ENCODE measurements around the gene ATG10. TPM values are rescaled to one million over a fixed set of nuclear protein-coding genes. Genes with fewer than 3 reads are reported as not detected.

ATG10 gene
- total and polyA plus RNA-seq, 7 donors: 4.2 to 7.4 (median 6.0) TPM

DNA sequence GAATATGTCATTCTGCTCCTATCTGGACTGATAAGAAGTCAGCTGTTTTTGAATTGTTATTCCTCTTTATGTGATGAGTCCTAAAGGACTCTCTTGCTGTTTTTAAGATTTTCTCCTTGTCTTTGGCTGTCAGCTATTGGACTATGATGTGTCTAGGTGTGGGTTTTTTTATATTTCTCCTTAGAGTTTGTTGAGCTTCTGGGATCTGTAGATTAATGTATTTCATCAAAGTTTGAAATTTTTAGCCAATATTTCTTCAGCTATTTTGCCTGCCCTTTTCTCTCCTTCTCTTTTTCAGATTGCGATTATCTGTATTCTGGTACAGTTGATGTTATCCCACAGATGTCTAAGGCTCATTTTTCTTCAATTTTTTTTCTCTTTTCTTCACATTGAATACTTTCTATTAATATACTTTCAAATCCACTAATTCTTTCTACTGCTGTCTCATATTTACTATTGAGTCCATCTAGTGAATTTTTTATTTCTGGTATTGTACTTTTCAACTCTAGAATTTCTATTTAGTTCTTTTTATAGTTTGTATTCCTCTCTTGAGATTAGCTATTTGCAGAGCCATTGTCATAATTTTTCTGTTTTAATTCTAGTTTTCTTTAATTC, 275.2 kb downstream of the ATG10 start:
- no peak for ATAC-seq
- DNase-seq: no peak
- TF ChIP-seq, protein P1, sequence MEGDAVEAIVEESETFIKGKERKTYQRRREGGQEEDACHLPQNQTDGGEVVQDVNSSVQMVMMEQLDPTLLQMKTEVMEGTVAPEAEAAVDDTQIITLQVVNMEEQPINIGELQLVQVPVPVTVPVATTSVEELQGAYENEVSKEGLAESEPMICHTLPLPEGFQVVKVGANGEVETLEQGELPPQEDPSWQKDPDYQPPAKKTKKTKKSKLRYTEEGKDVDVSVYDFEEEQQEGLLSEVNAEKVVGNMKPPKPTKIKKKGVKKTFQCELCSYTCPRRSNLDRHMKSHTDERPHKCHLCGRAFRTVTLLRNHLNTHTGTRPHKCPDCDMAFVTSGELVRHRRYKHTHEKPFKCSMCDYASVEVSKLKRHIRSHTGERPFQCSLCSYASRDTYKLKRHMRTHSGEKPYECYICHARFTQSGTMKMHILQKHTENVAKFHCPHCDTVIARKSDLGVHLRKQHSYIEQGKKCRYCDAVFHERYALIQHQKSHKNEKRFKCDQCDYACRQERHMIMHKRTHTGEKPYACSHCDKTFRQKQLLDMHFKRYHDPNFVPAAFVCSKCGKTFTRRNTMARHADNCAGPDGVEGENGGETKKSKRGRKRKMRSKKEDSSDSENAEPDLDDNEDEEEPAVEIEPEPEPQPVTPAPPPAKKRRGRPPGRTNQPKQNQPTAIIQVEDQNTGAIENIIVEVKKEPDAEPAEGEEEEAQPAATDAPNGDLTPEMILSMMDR (IDR thresholded peaks at IDR 0.05): no peak
- no peaks in the 10 kb centered on the region for H3K27me3 ChIP-seq (ENCODE audit: insufficient read depth in 3 of 3, low read length in 2 of 3)
- WGBS, 3 donors: 94 to 100% (median 100%) methylated on average over 1 of the region's 1 CpG
- intact Hi-C loops (cut with DNase I): no loop called here
- H3K4me3 ChIP-seq: no peak overlapping the region
- H3K36me3 ChIP-seq (ENCODE audit: insufficient read depth in 1 of 2, low read depth in 1 of 2): no peaks in the 10 kb centered on the region
- H3K27ac ChIP-seq: no peak overlapping the region
- no peaks in the 10 kb centered on the region for H3K4me1 ChIP-seq
- peaks cover 13% of the 10 kb centered on the region for H3K9me3 ChIP-seq

DNA sequence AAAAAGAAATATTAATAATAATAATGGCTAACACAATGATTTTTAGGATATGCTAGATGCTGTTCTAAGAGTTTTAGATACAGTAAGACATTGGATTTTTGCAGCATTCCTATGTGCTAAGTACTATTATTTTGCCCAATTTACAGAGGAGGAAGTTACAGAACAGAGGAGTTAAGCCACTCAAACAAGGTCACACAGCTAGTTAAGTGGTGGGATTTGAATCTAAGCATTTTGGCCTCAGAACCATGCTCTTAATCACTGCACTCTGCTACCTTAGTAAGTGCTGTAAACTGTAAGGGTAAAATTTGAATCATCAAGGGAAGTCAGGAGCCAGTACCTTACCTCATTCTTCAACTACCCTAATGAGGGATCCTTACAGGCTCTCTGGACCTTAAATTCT, 280.9 kb downstream of the ATG10 start:
- Histone ChIP-seq H3K36me3 (ENCODE audit: insufficient read depth in 1 of 2, low read depth in 1 of 2) (peaks cover 0 to 8% of the 10 kb centered on the region in 2 donors), H3K9me3 (no peaks in the 10 kb centered on the region), H3K4me3 (no peak overlapping the region), H3K27ac (no peak overlapping the region), H3K27me3 (ENCODE audit: insufficient read depth in 3 of 3, low read length in 2 of 3) (no peaks in the 10 kb centered on the region), H3K4me1 (no peaks in the 10 kb centered on the region)
- no peak for ATAC-seq
- intact Hi-C loops (cut with DNase I): no loop called here
- DNase-seq: no peak
- TF ChIP-seq, protein P1 (IDR thresholded peaks at IDR 0.05): no peak

DNA sequence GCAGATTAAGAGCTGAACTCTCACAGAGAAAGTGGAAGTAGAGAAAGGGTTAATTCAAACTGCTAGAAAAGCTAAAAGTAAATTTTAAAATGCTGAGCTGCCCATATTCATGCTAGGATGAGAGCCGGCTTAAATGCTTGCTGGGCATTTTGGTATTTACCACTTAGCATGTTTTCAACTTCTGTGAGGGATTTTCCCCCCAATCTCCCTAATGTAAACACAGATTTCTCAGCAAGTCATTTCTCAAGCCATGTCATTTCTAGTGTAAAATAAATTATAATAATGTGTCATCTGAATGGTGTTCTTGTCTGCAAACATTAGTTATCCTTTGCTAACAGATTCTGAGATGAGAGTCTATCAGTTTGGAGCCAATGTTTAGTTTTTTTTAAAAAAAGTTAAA, 284.0 kb downstream of the ATG10 start:
- ATAC-seq (no peak), DNase-seq (no peak)
- Histone ChIP-seq H3K27ac (no peak overlapping the region), H3K36me3 (ENCODE audit: insufficient read depth in 1 of 2, low read depth in 1 of 2) (peaks cover 0 to 8% of the 10 kb centered on the region in 2 donors), H3K4me1 (no peaks in the 10 kb centered on the region), H3K27me3 (ENCODE audit: insufficient read depth in 3 of 3, low read length in 2 of 3) (no peaks in the 10 kb centered on the region), H3K9me3 (no peaks in the 10 kb centered on the region), H3K4me3 (no peak overlapping the region)
- TF ChIP-seq, protein P1 (IDR thresholded peaks at IDR 0.05): no peak
- intact Hi-C loops (cut with DNase I): no loop called here
- WGBS, 3 donors: 67 to 82% (median 68%) methylated on average over 1 of the region's 1 CpG

DNA sequence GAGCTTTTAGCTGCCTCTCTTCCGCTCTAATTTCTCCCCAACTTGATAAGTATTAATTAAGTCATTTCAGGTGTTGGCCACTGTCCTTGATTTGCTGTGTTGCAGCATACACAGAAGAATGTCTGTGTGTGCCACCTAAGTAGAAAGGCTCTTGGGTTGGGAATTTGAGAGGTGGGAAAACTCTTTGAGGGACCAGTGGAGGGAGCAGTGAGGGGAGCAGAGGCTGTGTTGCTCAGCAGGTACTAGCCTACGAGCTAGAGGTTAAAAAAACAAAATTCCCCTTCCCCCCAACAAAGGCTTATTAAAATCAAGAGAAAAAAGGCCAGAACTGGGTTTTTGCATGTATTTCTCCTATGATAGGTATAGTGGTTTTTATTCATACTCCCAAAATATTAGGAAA, 285.4 kb downstream of the ATG10 start:
- H3K27ac ChIP-seq: no peak overlapping the region
- no peak overlapping the region for H3K4me3 ChIP-seq
- intact Hi-C loops (cut with DNase I): no loop called here
- ATAC-seq: no peak
- WGBS, 3 donors: 92 to 98% (median 93%) methylated on average over 2 of the region's 2 CpGs
- no peaks in the 10 kb centered on the region for H3K4me1 ChIP-seq
- peaks cover 0 to 8% of the 10 kb centered on the region in 2 donors for H3K36me3 ChIP-seq (ENCODE audit: insufficient read depth in 1 of 2, low read depth in 1 of 2)
- TF ChIP-seq, protein P1 (IDR thresholded peaks at IDR 0.05): no peak
- H3K27me3 ChIP-seq (ENCODE audit: insufficient read depth in 3 of 3, low read length in 2 of 3): no peaks in the 10 kb centered on the region
- no peaks in the 10 kb centered on the region for H3K9me3 ChIP-seq
- no peak for DNase-seq

DNA sequence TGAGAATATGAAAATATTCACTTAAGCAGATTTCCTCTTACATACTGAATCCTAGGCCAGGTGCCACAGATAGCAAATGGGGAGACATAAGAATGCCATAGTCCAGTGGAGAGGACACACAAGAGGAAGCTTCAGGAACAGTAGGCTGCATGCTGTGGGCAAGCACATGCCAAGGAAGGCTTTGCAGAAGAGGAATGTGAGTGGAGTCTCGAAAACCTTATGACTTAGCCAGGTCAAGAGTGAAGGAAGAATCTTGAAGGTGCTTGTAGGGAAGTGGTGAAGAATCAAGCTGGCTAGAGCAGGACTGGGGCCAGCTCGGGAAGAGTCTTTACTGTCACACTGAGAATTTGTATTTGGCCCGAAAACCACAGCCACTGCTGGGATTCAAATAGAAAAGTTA, 285.9 kb downstream of the ATG10 start:
- no peaks in the 10 kb centered on the region for H3K27me3 ChIP-seq (ENCODE audit: insufficient read depth in 3 of 3, low read length in 2 of 3)
- no peaks in the 10 kb centered on the region for H3K9me3 ChIP-seq
- TF ChIP-seq, protein P1 (IDR thresholded peaks at IDR 0.05): no peak
- DNase-seq (no peak), ATAC-seq (no peak)
- 62 to 79% (median 72%) methylated on average over 3 of the region's 3 CpGs for WGBS, 3 donors
- H3K27ac ChIP-seq: no peak overlapping the region
- no peak overlapping the region for H3K4me3 ChIP-seq
- intact Hi-C loops (cut with DNase I): no loop called here
- no peaks in the 10 kb centered on the region for H3K4me1 ChIP-seq
- H3K36me3 ChIP-seq (ENCODE audit: insufficient read depth in 1 of 2, low read depth in 1 of 2): peaks cover 0 to 8% of the 10 kb centered on the region in 2 donors

All from psoas muscle (tissue), 8 donors.